Measurements from ENCODE around the gene SURF6.

Gene SURF6

DNA sequence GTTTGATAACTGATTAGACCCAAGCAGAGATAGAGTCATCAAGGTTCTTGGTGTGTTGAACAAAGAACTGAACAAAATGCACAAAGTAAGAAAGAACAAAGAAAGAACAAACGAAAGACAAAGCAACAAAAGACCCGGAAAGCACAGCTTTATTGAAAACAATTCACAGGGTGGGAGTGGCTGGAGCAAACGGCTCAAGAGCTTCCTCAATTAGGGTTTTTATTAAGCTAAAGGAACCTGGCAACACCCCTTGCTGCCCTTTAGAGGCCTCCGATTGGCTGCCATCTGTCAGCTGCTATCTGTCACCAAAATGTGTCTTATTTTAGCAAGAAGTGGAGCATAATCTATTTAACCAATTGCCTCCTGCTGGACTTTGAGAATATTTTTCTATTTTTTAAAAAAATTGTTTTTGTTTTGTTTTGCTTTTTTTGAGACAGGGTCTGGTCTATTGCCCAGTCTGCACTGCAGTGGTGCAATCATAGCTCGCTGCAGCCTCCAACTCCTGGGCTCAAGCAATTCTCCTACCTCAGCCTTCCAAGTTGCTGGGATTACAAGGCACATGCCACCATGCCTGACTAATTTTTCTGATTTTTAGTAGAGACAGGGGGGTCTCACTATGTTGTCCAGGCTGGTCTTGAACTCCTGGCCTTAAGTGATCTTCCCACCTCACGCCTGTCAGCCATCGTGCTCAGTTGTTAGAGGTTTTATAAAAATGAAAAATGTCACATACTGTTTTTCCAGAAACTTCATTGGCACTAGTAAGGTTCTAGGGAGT is 53.3 kb downstream of the SURF6 start:
- DNase-seq, result no peak

- no peak for DNase-seq
Measured at GRCh38 chr9:133280392-133280791, 55.6 kb downstream of the SURF6 start.

All from DMS 273 treated with DMSO at 0.1 percent for 48 hours (cell line).